CD8-positive, alpha-beta memory T cell (primary cell): Measurements from ENCODE around the gene FOLR2. TPM values are rescaled to one million over a fixed set of nuclear protein-coding genes. Genes with fewer than 3 reads are reported as not detected.

Experiments used
- CTCF ChIA-PET: fragments of 350-600 bp; sonication (Branson Sonifier 250); formaldehyde crosslinking; loops from one replicate; lab custom pipeline; 2021; ENCODE audit warnings: antibody characterized with exemption; lab: Charles Lee
- POLR2A ChIA-PET: fragments of 350-600 bp; sonication (Branson Sonifier 250); formaldehyde crosslinking; loops from one replicate; lab custom pipeline; 2021; ENCODE audit warnings: antibody characterized with exemption; lab: Charles Lee
- DNase-seq, 5 donors: peaks; one replicate each; pipeline versions ENCODE4 v3.0.0 to v3.0.0-alpha.2; 2020 to 2022; ENCODE audit warnings: mixed read lengths in 1 of 5
- H3K27ac ChIP-seq: one replicate; pipeline ENCODE4 v1.7.0; 2013; ENCODE audit warnings: low read depth, mild to moderate bottlenecking, low read length, moderate library complexity
- H3K27me3 ChIP-seq: 2 replicates; pipeline ENCODE4 v1.7.0; 2013; ENCODE audit warnings: low read length, mild to moderate bottlenecking; ENCODE audit not compliant: insufficient read depth, poor library complexity, severe bottlenecking
- H3K36me3 ChIP-seq: 2 replicates; pipeline ENCODE4 v1.7.0; 2013; ENCODE audit warnings: mild to moderate bottlenecking, low read length, moderate library complexity; ENCODE audit not compliant: insufficient read depth
- H3K4me1 ChIP-seq: 2 replicates; pipeline ENCODE4 v1.7.0; 2013; ENCODE audit warnings: mild to moderate bottlenecking, low read length, moderate library complexity; ENCODE audit not compliant: insufficient read depth
- H3K4me3 ChIP-seq: 2 replicates; pipeline ENCODE4 v1.7.0; 2013; ENCODE audit warnings: mild to moderate bottlenecking, low read length
- H3K9me3 ChIP-seq: 2 replicates; pipeline ENCODE4 v1.7.0; 2013; ENCODE audit warnings: mild to moderate bottlenecking, low read length
- H3K27ac Mint-ChIP-seq, 8 donors: one replicate each; pipeline ENCODE4 v1.8.0; 2020 to 2021; ENCODE audit warnings: mixed read lengths in 8 of 8, mild to moderate bottlenecking in 6 of 8, inconsistent platforms in 3 of 8, moderate library complexity in 3 of 8
- H3K27me3 Mint-ChIP-seq, 2 donors: one replicate each; pipeline ENCODE4 v1.8.0; 2020 to 2021; ENCODE audit warnings: mixed read lengths in 2 of 2, mild to moderate bottlenecking in 1 of 2, moderate library complexity in 1 of 2
- H3K36me3 Mint-ChIP-seq, 3 donors: one replicate each; pipeline ENCODE4 v1.8.0; 2020 to 2021; ENCODE audit warnings: mixed read lengths in 3 of 3, inconsistent platforms in 1 of 3, mild to moderate bottlenecking in 1 of 3
- H3K4me1 Mint-ChIP-seq, 3 donors: one replicate each; pipeline ENCODE4 v1.8.0; 2020 to 2021; ENCODE audit warnings: mixed read lengths in 3 of 3, inconsistent platforms in 1 of 3, mild to moderate bottlenecking in 1 of 3
- H3K4me3 Mint-ChIP-seq, 7 donors: one replicate each; pipeline ENCODE4 v1.8.0; 2020 to 2021; ENCODE audit warnings: mixed read lengths in 7 of 7, mild to moderate bottlenecking in 6 of 7, moderate library complexity in 4 of 7, inconsistent platforms in 2 of 7
- H3K9me3 Mint-ChIP-seq, 5 donors: one replicate each; pipeline ENCODE4 v1.8.0; 2020 to 2022; ENCODE audit warnings: mixed read lengths in 5 of 5, mild to moderate bottlenecking in 3 of 5, moderate library complexity in 2 of 5, inconsistent platforms in 1 of 5
- polyA plus RNA-seq: library from polyadenylated mRNA; unstranded; fragments of 300-500 nt; fragmentation: Illumina TruSeq; gene quantifications from one replicate; pipeline ENCODE4 v1.2.3, GENCODE V29; 2021
- total RNA-seq, 2 experiments: library from RNA; stranded (reverse); gene quantifications; one replicate each; pipeline ENCODE4 v1.2.3, GENCODE V29; 2021

Gene FOLR2
- total and polyA plus RNA-seq, 3 experiments from 2014 or later: 0.26 TPM; not detected in 2

DNA sequence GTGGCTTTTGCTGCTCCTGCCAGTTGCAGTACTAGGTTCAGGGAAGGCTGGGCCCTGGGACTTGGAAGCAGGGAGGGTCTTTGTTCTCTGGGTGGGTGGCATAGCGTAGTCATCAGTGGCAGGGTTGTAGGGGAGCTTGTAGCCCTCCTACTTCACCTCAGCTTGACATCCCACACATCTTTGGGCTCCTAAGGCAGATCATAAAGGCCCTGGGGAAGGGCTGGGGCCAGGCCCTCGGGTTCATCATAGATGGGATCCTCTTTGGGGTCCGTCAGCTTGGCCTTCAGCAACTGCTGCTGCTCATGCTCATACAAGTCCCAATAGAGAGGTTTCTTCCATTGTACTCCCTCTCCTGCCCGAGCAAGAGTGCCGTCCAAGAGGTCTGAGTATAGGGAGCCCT, 33.4 kb downstream of the FOLR2 start:
- Mint-ChIP-seq H3K27ac (no peak overlapping the region), H3K27me3 (peaks cover 20 to 39% of the 10 kb centered on the region in 2 donors), H3K4me3 (no peak overlapping the region), H3K9me3 (no peaks in the 10 kb centered on the region), H3K4me1 (peaks cover 0 to under 1% (median 0%) of the 10 kb centered on the region in 3 donors), H3K36me3 (no peaks in the 10 kb centered on the region)
- Histone ChIP-seq H3K9me3 (no peaks in the 10 kb centered on the region), H3K4me1 (no peaks in the 10 kb centered on the region), H3K27ac (no peak overlapping the region), H3K36me3 (no peaks in the 10 kb centered on the region), H3K27me3 (peaks cover 21% of the 10 kb centered on the region), H3K4me3 (no peak overlapping the region)
- CTCF ChIA-PET: no interaction called here
- no peak for DNase-seq
- POLR2A ChIA-PET: no interaction called here

GRCh38 chr11:72250661-72251464, 34.3 kb downstream of the FOLR2 start:
- no peak overlapping the region for H3K27ac Mint-ChIP-seq
- CTCF ChIA-PET: no interaction called here
- H3K27me3 ChIP-seq: peaks cover 12% of the 10 kb centered on the region

GRCh38 chr11:72251614-72252013, 35.0 kb downstream of the FOLR2 start:
- no peaks in the 10 kb centered on the region for H3K36me3 ChIP-seq
- ChIA-PET POLR2A (interaction anchor here (0.6 kb wide), 1 partner anchor 27 kb away, joined by 3 read pairs; the partner anchor contains the start of gene INPPL1), CTCF (no interaction called here)
- H3K9me3 ChIP-seq: no peaks in the 10 kb centered on the region
- peaks cover 4% of the 10 kb centered on the region for H3K27me3 ChIP-seq
- no peak overlapping the region for H3K27ac ChIP-seq
- H3K9me3 Mint-ChIP-seq: no peaks in the 10 kb centered on the region
- H3K4me3 ChIP-seq: no peak overlapping the region
- H3K4me1 Mint-ChIP-seq: no peaks in the 10 kb centered on the region
- H3K27me3 Mint-ChIP-seq: peaks cover 22 to 42% of the 10 kb centered on the region in 2 donors
- H3K36me3 Mint-ChIP-seq: no peaks in the 10 kb centered on the region
- H3K4me1 ChIP-seq: no peaks in the 10 kb centered on the region
- no peak overlapping the region for H3K27ac Mint-ChIP-seq
- DNase-seq: no peak
- no peak overlapping the region for H3K4me3 Mint-ChIP-seq

More at GRCh38 chr11:72250661-72251464, 34.3 kb downstream of the FOLR2 start:
- Mint-ChIP-seq H3K4me3 (no peak overlapping the region), H3K4me1 (no peaks in the 10 kb centered on the region), H3K36me3 (no peaks in the 10 kb centered on the region), H3K9me3 (no peaks in the 10 kb centered on the region), H3K27me3 (peaks cover 22 to 42% of the 10 kb centered on the region in 2 donors)
- Histone ChIP-seq H3K4me3 (no peak overlapping the region), H3K4me1 (no peaks in the 10 kb centered on the region), H3K27ac (no peak overlapping the region), H3K9me3 (no peaks in the 10 kb centered on the region), H3K36me3 (no peaks in the 10 kb centered on the region)
- POLR2A ChIA-PET: interaction anchor here (0.6 kb wide), 1 partner anchor 27 kb away, joined by 3 read pairs; the partner anchor contains the start of gene INPPL1
- DNase-seq: no peak

- Mint-ChIP-seq H3K27me3 (peaks cover 22 to 44% of the 10 kb centered on the region in 2 donors), H3K4me3 (no peak overlapping the region), H3K4me1 (no peaks in the 10 kb centered on the region), H3K36me3 (no peaks in the 10 kb centered on the region), H3K9me3 (no peaks in the 10 kb centered on the region), H3K27ac (no peak overlapping the region)
- H3K4me3 ChIP-seq: no peak overlapping the region
- no peak for DNase-seq
- no peaks in the 10 kb centered on the region for H3K9me3 ChIP-seq
- no peak overlapping the region for H3K27ac ChIP-seq
- no peaks in the 10 kb centered on the region for H3K36me3 ChIP-seq
- CTCF ChIA-PET: no interaction called here
- POLR2A ChIA-PET: no interaction called here
- H3K27me3 ChIP-seq: no peaks in the 10 kb centered on the region
- H3K4me1 ChIP-seq: no peaks in the 10 kb centered on the region
These were observed 36.8 kb downstream of the FOLR2 start for GRCh38 chr11:72253392-72253791.

DNA sequence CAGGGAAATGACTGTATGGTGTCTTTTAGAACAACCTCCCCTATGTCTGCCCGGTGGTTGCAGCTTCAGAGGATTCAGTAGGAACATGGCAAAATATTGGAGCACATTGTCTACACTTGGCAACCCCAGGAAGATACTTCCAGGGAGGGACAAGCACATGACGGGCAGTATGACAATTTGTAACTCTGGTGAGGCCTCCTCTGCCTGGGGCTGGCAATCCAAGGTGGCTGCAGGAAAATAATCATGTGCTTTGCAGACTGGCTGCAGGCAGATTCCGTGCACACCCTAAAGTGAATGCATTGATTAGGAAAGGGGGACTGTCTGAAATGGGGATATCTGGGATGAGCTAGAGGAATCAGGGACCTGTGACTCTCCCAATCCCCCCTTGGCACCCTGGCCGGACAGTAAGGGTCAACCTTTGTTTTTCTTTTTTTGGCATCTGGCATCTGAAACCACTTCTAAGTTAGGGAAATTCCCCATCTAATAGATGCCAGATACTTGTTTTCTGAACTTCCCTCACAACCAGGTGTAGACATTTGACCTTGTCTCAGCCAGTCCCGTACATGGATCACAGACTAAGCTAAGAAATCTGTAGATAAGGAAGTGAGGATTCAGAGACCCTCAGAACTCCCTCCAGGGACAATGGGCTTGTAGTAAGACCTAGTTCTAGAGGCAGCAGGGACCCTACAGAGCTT, 37.9 kb downstream of the FOLR2 start:
- Histone ChIP-seq H3K27me3 (no peaks in the 10 kb centered on the region), H3K4me1 (no peaks in the 10 kb centered on the region), H3K27ac (no peak overlapping the region), H3K9me3 (no peaks in the 10 kb centered on the region), H3K4me3 (no peak overlapping the region), H3K36me3 (no peaks in the 10 kb centered on the region)
- no peaks in the 10 kb centered on the region for H3K9me3 Mint-ChIP-seq
- no peaks in the 10 kb centered on the region for H3K4me1 Mint-ChIP-seq
- CTCF ChIA-PET: no interaction called here
- POLR2A ChIA-PET: interaction anchor here (1.0 to 1.1 kb wide), 2 partner anchors 9 to 14 kb away, joined by 3 read pairs; no protein-coding TSS in a partner anchor
- H3K4me3 Mint-ChIP-seq: no peak overlapping the region
- no peak overlapping the region for H3K27ac Mint-ChIP-seq
- H3K27me3 Mint-ChIP-seq: peaks cover 18 to 41% of the 10 kb centered on the region in 2 donors
- H3K36me3 Mint-ChIP-seq: no peaks in the 10 kb centered on the region
- DNase-seq: no peak

DNA sequence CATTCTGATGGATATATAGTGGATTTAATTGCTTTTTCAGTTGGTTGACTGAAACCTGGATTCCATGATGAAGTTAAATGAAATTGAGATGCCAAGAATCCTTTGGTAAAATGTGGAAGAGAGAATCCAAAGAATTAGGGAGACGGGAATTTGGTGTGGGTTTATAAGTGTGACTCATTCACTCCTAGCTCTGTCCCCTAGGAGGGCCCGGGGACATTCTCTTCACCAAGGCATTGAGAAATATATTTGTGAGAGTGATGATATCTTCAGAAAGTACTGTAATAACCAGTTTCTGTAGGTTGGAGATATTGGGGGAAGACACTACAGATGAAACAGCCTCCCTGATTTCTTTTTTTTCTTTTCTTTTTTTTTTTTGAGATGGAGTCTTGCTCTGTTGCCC, 41.0 kb downstream of the FOLR2 start:
- no peak for DNase-seq
- Histone ChIP-seq H3K27me3 (no peaks in the 10 kb centered on the region), H3K9me3 (no peaks in the 10 kb centered on the region), H3K27ac (no peak overlapping the region), H3K4me3 (no peak overlapping the region), H3K4me1 (no peaks in the 10 kb centered on the region), H3K36me3 (no peaks in the 10 kb centered on the region)
- H3K36me3 Mint-ChIP-seq: no peaks in the 10 kb centered on the region
- POLR2A ChIA-PET: no interaction called here
- no peaks in the 10 kb centered on the region for H3K9me3 Mint-ChIP-seq
- H3K27me3 Mint-ChIP-seq: peaks cover 6 to 29% of the 10 kb centered on the region in 2 donors
- no peak overlapping the region for H3K27ac Mint-ChIP-seq
- no peak overlapping the region for H3K4me3 Mint-ChIP-seq
- CTCF ChIA-PET: interaction anchor here (0.8 to 0.9 kb wide), 2 partner anchors 22 to 75 kb away, joined by 3 read pairs; no protein-coding TSS in a partner anchor
- H3K4me1 Mint-ChIP-seq: no peaks in the 10 kb centered on the region

DNA sequence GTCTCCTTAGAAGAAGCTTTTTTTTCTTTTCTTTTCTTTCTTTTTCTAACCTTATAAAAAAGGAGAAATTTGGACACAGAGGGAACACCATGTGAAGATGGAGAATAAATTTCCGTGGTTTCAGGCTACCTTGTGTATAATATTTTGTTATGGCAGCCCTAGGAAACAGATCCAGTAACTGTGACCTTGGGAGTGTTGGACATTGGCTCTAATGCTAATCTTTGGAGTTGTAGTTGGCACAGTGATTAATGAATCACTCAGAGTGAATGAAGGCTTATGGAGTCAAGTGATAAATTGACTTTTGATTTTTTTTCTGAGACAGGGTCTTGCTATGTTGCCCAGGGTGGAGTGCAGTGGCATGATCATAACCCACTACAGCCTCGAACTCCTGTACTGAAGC, 42.9 kb downstream of the FOLR2 start:
- H3K4me3 ChIP-seq: no peak overlapping the region
- H3K27ac ChIP-seq: no peak overlapping the region
- Mint-ChIP-seq H3K4me1 (no peaks in the 10 kb centered on the region), H3K27me3 (peaks cover 6 to 25% of the 10 kb centered on the region in 2 donors), H3K4me3 (no peak overlapping the region), H3K9me3 (no peaks in the 10 kb centered on the region), H3K27ac (no peak overlapping the region), H3K36me3 (no peaks in the 10 kb centered on the region)
- no peak for DNase-seq
- CTCF ChIA-PET: no interaction called here
- no peaks in the 10 kb centered on the region for H3K27me3 ChIP-seq
- POLR2A ChIA-PET: no interaction called here
- H3K36me3 ChIP-seq: no peaks in the 10 kb centered on the region
- no peaks in the 10 kb centered on the region for H3K9me3 ChIP-seq
- H3K4me1 ChIP-seq: no peaks in the 10 kb centered on the region

DNA sequence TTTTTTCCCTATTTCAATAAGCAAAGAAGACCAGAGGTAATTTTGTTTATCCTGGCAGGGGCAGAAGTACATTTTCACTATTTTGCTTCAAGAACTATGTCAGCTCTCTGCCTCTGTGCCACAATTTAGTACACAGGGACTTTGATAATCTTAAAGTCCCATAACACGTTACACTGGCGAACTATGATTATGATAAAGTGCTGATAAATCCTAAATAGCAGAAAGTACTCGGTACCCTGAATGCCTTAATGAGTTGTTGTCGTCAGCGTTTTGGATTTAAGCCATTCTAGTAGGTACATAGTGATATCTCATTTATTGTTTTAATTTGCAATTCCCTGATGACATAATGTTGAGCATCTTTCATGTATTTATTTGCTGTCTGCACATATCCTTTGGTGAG, 44.0 kb downstream of the FOLR2 start:
- no peaks in the 10 kb centered on the region for H3K36me3 Mint-ChIP-seq
- DNase-seq: no peak
- no peaks in the 10 kb centered on the region for H3K36me3 ChIP-seq
- H3K27ac Mint-ChIP-seq: no peak overlapping the region
- ChIA-PET POLR2A (no interaction called here), CTCF (no interaction called here)
- no peaks in the 10 kb centered on the region for H3K4me1 ChIP-seq
- peaks cover 4 to 26% of the 10 kb centered on the region in 2 donors for H3K27me3 Mint-ChIP-seq
- H3K4me3 Mint-ChIP-seq: no peak overlapping the region
- no peak overlapping the region for H3K27ac ChIP-seq
- H3K4me1 Mint-ChIP-seq: no peaks in the 10 kb centered on the region
- no peak overlapping the region for H3K4me3 ChIP-seq
- no peaks in the 10 kb centered on the region for H3K27me3 ChIP-seq
- no peaks in the 10 kb centered on the region for H3K9me3 ChIP-seq
- H3K9me3 Mint-ChIP-seq: no peaks in the 10 kb centered on the region
